Left colon (tissue), 2 donors: ENCODE results near the gene ALDH3B2. TPM values are rescaled to one million over a fixed set of nuclear protein-coding genes. Genes with fewer than 3 reads are reported as not detected.
"Not testable (repeated sequence)": the region's sequence is repeated elsewhere in the genome, so short reads cannot be mapped to it uniquely, and the experiment has no call there.

Experiments used
- ATAC-seq: fragments of 200-7000 bp; cut with Tn5 transposase; one replicate; pipeline ENCODE4 v1.9.1; 2020; ENCODE audit warnings: mild to moderate bottlenecking, moderate library complexity
- DNase-seq, 2 donors: peaks; one replicate each; pipeline ENCODE4 v3.0.0-alpha.2; 2020
- intact Hi-C, 2 donors: fragments of 100-400 bp; cut with DNase I in 1 of 2; cut with micrococcal nuclease in 1 of 2; formaldehyde crosslinking; loops; one replicate each; pipeline versions ENCODE4 v1.11.2 to v1.14.0; 2022; cut with DNase I, micrococcal nuclease
- total RNA-seq, 2 donors: library from RNA; stranded (reverse); fragmentation: NEBNext Ultra II Directional; extraction: Animal tissue kit (Norgen Biotek cat#: 25700); gene quantifications; one replicate each; pipeline ENCODE4 v1.2.1, GENCODE V29; 2021
- donor health status: DM: no; HTN: no; CAD: no.
- donor health status: DM: yes; HTN: yes; CAD: no.

The ALDH3B2 gene
- total RNA-seq, 2 donors from 2014 or later: 0.73 TPM; not detected in 1

GRCh38 chr11:67634366-67635230 lies 39.8 kb downstream of the ALDH3B2 start:
- DNase-seq: peak; percentile 63 to 87
- intact Hi-C loops: no loop called here
- peak; percentile 12 for ATAC-seq

GRCh38 chr11:67633758-67634365 lies 40.6 kb downstream of the ALDH3B2 start:
- intact Hi-C loops: no loop called here
- ATAC-seq (no peak), DNase-seq (peak in 1 of 2 donors; percentile 39)

GRCh38 chr11:67632982-67633755 lies 41.3 kb downstream of the ALDH3B2 start:
- DNase-seq (no peak), ATAC-seq (no peak)
- intact Hi-C loops: no loop called here

GRCh38 chr11:67632175-67632981 lies 42.0 kb downstream of the ALDH3B2 start:
- peak; percentile 22 for ATAC-seq
- intact Hi-C loops: no loop called here
- peak; percentile 80 to 84 for DNase-seq

- peak in 1 of 2 donors; percentile 40 for DNase-seq
- intact Hi-C loops: no loop called here
- no peak for ATAC-seq
Observed at GRCh38 chr11:67631853-67632174, 42.6 kb downstream of the ALDH3B2 start.

GRCh38 chr11:67631411-67631810 lies 43.0 kb downstream of the ALDH3B2 start:
- intact Hi-C loops: no loop called here

GRCh38 chr11:67630943-67631331 lies 43.5 kb downstream of the ALDH3B2 start:
- intact Hi-C loops: no loop called here
- DNase-seq (no peak), ATAC-seq (no peak)

More at GRCh38 chr11:67631411-67631810, 43.0 kb downstream of the ALDH3B2 start:
- no peak for ATAC-seq
- peak; percentile 67 to 72 for DNase-seq

- DNase-seq: peak; percentile 99 to 100
- intact Hi-C loops: no loop called here
- peak; percentile 77 for ATAC-seq
Observed at GRCh38 chr11:67630228-67630942, 44.0 kb downstream of the ALDH3B2 start.

GRCh38 chr11:67629386-67630227 lies 44.8 kb downstream of the ALDH3B2 start, which contains the start of gene NUDT8:
TSS of gene NUDT8 (minus strand) at chr11:67629937. CDS start at chr11:67629911, 26 bp downstream.
- DNase-seq (peak; percentile 83 to 90), ATAC-seq (peak; percentile 54)
- intact Hi-C loops: no loop called here

GRCh38 chr11:67628710-67629385 lies 45.6 kb downstream of the ALDH3B2 start:
- intact Hi-C loops: no loop called here
- ATAC-seq (no peak), DNase-seq (peak in 1 of 2 donors; percentile 37)

GRCh38 chr11:67627812-67628624 lies 46.4 kb downstream of the ALDH3B2 start:
- intact Hi-C loops: no loop called here
- DNase-seq: peak; percentile 12 to 27

GRCh38 chr11:67627441-67627811 lies 47.0 kb downstream of the ALDH3B2 start:
- intact Hi-C loops: no loop called here
- ATAC-seq (no peak), DNase-seq (peak in 1 of 2 donors; percentile 22)

More at GRCh38 chr11:67627812-67628624, 46.4 kb downstream of the ALDH3B2 start:
- ATAC-seq: no peak

GRCh38 chr11:67626970-67627369 lies 47.5 kb downstream of the ALDH3B2 start:
- DNase-seq (peak in 1 of 2 donors; percentile 23), ATAC-seq (no peak)
- intact Hi-C loops: no loop called here

GRCh38 chr11:67626131-67626833 lies 48.1 kb downstream of the ALDH3B2 start:
- ATAC-seq, intact Hi-C loops, DNase-seq: not testable (repeated sequence)

GRCh38 chr11:67623795-67624194 lies 50.6 kb downstream of the ALDH3B2 start:
- DNase-seq, ATAC-seq, intact Hi-C loops: not testable (repeated sequence)
